Astrocyte (in vitro differentiated cells and primary cell): ENCODE data around the gene DOK6.

Experiments used
- CTCF ChIP-seq: IDR thresholded peaks from 2 replicates; pipeline ENCODE4 v1.5.1; 2011; ENCODE audit warnings: low read depth, mild to moderate bottlenecking, inconsistent platforms, low read length, moderate library complexity; ENCODE audit not compliant: insufficient read depth
- EZH2 ChIP-seq: IDR thresholded peaks from 2 replicates; pipeline ENCODE4 v1.6.1; 2012; ENCODE audit warnings: mild to moderate bottlenecking, low read length, inconsistent platforms; ENCODE audit not compliant: insufficient read depth

- TF ChIP-seq CTCF (no peak), EZH2 (peak; percentile 32)
These were observed 1.9 kb downstream of the DOK6 start for GRCh38 chr18:69402533-69402989.
